OCI-LY7 (cell line): ENCODE results near the gene SETDB2. TPM values are rescaled to one million over a fixed set of nuclear protein-coding genes. Genes with fewer than 3 reads are reported as not detected.

Source experiments
- BruUV-seq: library from RNA; stranded (reverse); fragments of 400-500 nt; replicated peaks from 2 replicates; lab custom pipeline; 2021; lab: Mats Ljungman, UMichigan
- CTCF ChIA-PET: fragments of 300-600 bp; sonication (Branson Sonifier 250); formaldehyde crosslinking; loops from one replicate; lab custom pipeline; 2022; ENCODE audit warnings: antibody characterized with exemption; ENCODE audit not compliant: unreplicated experiment; lab: Charles Lee
- POLR2A ChIA-PET: fragments of 300-600 bp; sonication (Branson Sonifier 250); formaldehyde crosslinking; loops from one replicate; lab custom pipeline; 2022; ENCODE audit warnings: antibody characterized with exemption; lab: Charles Lee
- DNase-seq: peaks from one replicate; pipeline ENCODE4 v3.0.0-alpha.2; 2015; ENCODE audit warnings: low spot score
- H2AFZ ChIP-seq: fragments of 200-600 bp; sonication (generic), shearing (Covaris generic); 2 replicates; pipeline ENCODE4 v1.6.1; 2014; ENCODE audit warnings: mild to moderate bottlenecking, antibody characterized with exemption, low read length, moderate library complexity
- H3K27ac ChIP-seq: fragments of 200-600 bp; sonication (generic); 2 replicates; pipeline ENCODE4 v1.5.1; 2014; ENCODE audit warnings: mixed run types, low read depth, mild to moderate bottlenecking, moderate library complexity, low read length, inconsistent platforms; ENCODE audit not compliant: poor library complexity, severe bottlenecking
- H3K36me3 ChIP-seq: fragments of 200-600 bp; sonication (generic); 2 replicates; pipeline ENCODE4 v1.6.1; 2014; ENCODE audit warnings: mild to moderate bottlenecking, antibody characterized with exemption, low read length, moderate library complexity, mixed read lengths; ENCODE audit not compliant: insufficient read depth
- H3K4me1 ChIP-seq: fragments of 200-600 bp; sonication (generic); 2 replicates; pipeline ENCODE4 v1.5.1; 2014; ENCODE audit warnings: mild to moderate bottlenecking, low read length; ENCODE audit not compliant: insufficient read depth, poor library complexity, severe bottlenecking
- H3K4me2 ChIP-seq: fragments of 200-600 bp; sonication (generic); 2 replicates; pipeline ENCODE4 v1.6.1; 2014; ENCODE audit warnings: mild to moderate bottlenecking, low read length
- H3K4me3 ChIP-seq: fragments of 200-600 bp; sonication (generic); 2 replicates; pipeline ENCODE4 v1.5.1; 2014; ENCODE audit warnings: mild to moderate bottlenecking, low read depth, low read length; ENCODE audit not compliant: poor library complexity, severe bottlenecking
- H3K79me2 ChIP-seq: fragments of 200-600 bp; sonication (generic); 2 replicates; pipeline ENCODE4 v1.6.1; 2016; ENCODE audit warnings: low read depth, mild to moderate bottlenecking, low read length, moderate library complexity, mixed read lengths; ENCODE audit not compliant: insufficient read depth
- H3K9me2 ChIP-seq: fragments of 200-600 bp; sonication (generic); 2 replicates; pipeline ENCODE4 v1.6.1; 2016; ENCODE audit warnings: mild to moderate bottlenecking, low read length, mixed read lengths; ENCODE audit not compliant: insufficient read depth
- H3K9me3 ChIP-seq: fragments of 200-600 bp; sonication (generic); 2 replicates; pipeline ENCODE4 v1.6.1; 2014; ENCODE audit warnings: mild to moderate bottlenecking, mixed run types, low read length, mixed read lengths
- H4K20me1 ChIP-seq: fragments of 200-600 bp; sonication (generic); 2 replicates; pipeline ENCODE4 v1.6.1; 2014; ENCODE audit warnings: mild to moderate bottlenecking, antibody characterized with exemption, low read length, moderate library complexity, mixed read lengths; ENCODE audit not compliant: insufficient read depth
- EZH2phosphoT487 ChIP-seq: fragments of 200-600 bp; sonication (generic); IDR thresholded peaks from 2 replicates; pipeline ENCODE4 v1.6.1; 2018; ENCODE audit warnings: low read depth, borderline replicate concordance, mild to moderate bottlenecking, mixed run types, antibody characterized with exemption, low read length, moderate library complexity, mixed read lengths
- intact Hi-C: fragments of 100-400 bp; cut with micrococcal nuclease; formaldehyde crosslinking; loops from one replicate; pipeline ENCODE4 v1.10.0; 2022; ENCODE audit not compliant: unreplicated experiment
- total RNA-seq, 2 experiments: library from RNA; depleted of rRNA in 1 of 2; stranded (reverse); fragments of >200 nt in 1 of 2; shearing (Covaris generic) in 1 of 2; gene quantifications; 2 replicates each; pipeline ENCODE4 v1.2.3, GENCODE V29; 2014 to 2022
- TF ChIP-seq, protein P1 (sequence below): fragments of 200-600 bp; sonication (generic); conservative IDR thresholded peaks from 2 replicates; pipeline ENCODE4 v1.5.1; 2014; ENCODE audit warnings: mild to moderate bottlenecking, antibody characterized with exemption, low read length, moderate library complexity, mixed read lengths

Gene SETDB2
- total RNA-seq, 2 experiments from 2014 or later, result 22.0 to 41.3 TPM

DNA sequence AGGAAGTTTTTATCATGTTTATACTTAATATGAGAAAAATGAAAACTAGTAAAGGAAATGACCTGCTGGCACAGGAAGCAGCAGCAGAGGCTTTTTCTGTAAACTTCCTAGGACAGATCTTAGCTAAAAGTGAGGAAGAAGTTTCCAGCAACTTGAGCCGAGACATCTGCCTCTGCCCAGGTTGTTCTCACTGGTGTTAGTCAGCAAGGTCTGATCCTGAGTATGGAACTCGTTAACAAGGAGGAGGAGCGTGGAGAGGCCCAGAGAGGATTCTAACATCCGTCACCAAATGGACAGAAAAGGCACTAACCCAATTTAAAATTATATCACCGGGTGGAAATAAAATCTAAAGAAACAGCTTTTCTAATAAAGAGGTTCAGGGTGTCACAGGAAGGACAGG lies 95.2 kb downstream of the SETDB2 start:
- H3K27ac ChIP-seq, result peak overlapping the region; percentile 81
- peaks cover 42% of the 10 kb centered on the region for H3K4me1 ChIP-seq
- H3K9me3 ChIP-seq, result no peaks in the 10 kb centered on the region
- ChIA-PET POLR2A (interaction anchor here (0.6 to 2.7 kb wide), 16 partner anchors 9 to 170 kb away, joined by 3 to 16 read pairs (median 4); partner anchors contain the start of genes ARL11 and PHF11), CTCF (interaction anchor here (1.0 kb wide), 1 partner anchor 41 kb away, joined by 3 read pairs; no protein-coding TSS in a partner anchor)
- H3K9me2 ChIP-seq, result no peaks in the 10 kb centered on the region
- H2AFZ ChIP-seq, result peak overlapping the region; percentile 84
- intact Hi-C loops, result loop anchor here (2.0 kb wide), 1 partner anchor 91 kb away; no protein-coding TSS in a partner anchor
- H4K20me1 ChIP-seq, result no peaks in the 10 kb centered on the region
- DNase-seq, result peak; percentile 42
- TF ChIP-seq EZH2phosphoT487, result no peak
- TF ChIP-seq, protein P1, sequence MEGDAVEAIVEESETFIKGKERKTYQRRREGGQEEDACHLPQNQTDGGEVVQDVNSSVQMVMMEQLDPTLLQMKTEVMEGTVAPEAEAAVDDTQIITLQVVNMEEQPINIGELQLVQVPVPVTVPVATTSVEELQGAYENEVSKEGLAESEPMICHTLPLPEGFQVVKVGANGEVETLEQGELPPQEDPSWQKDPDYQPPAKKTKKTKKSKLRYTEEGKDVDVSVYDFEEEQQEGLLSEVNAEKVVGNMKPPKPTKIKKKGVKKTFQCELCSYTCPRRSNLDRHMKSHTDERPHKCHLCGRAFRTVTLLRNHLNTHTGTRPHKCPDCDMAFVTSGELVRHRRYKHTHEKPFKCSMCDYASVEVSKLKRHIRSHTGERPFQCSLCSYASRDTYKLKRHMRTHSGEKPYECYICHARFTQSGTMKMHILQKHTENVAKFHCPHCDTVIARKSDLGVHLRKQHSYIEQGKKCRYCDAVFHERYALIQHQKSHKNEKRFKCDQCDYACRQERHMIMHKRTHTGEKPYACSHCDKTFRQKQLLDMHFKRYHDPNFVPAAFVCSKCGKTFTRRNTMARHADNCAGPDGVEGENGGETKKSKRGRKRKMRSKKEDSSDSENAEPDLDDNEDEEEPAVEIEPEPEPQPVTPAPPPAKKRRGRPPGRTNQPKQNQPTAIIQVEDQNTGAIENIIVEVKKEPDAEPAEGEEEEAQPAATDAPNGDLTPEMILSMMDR, result no peak
- BruUV-seq, result no TSS peak
- H3K79me2 ChIP-seq, result no peaks in the 10 kb centered on the region
- H3K4me2 ChIP-seq, result peak overlapping the region; percentile 68
- peaks cover 68% of the 10 kb centered on the region for H3K36me3 ChIP-seq
- peak overlapping the region; percentile 61 for H3K4me3 ChIP-seq

DNA sequence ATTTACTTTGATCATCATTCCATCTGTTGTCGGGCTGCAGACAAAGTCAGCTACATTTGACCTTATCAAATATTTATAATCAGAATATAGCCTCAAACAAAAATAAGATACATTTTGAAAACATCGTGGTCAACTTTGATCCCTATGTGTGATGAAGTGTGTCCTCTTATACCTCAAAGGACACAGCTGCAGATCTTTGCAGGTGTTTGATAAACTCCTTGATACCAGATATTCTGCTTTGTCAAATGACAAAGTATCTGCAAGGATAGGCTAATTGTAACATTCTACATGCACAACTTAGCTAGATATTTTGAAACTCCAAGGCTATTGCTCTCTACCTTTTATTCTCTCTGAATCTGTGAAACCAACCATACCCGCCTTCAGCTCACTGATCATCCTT lies 95.7 kb downstream of the SETDB2 start:
- DNase-seq, result peak; percentile 58
- H3K27ac ChIP-seq, result peak overlapping the region; percentile 81
- peaks cover 73% of the 10 kb centered on the region for H3K36me3 ChIP-seq
- no peaks in the 10 kb centered on the region for H3K9me2 ChIP-seq
- H4K20me1 ChIP-seq, result no peaks in the 10 kb centered on the region
- peaks cover 42% of the 10 kb centered on the region for H3K4me1 ChIP-seq
- intact Hi-C loops, result loop anchor here (1.0 to 2.0 kb wide), 2 partner anchors 68 to 91 kb away; no protein-coding TSS in a partner anchor
- TF ChIP-seq, protein P1, result no peak
- no peak for TF ChIP-seq EZH2phosphoT487
- H2AFZ ChIP-seq, result peak overlapping the region; percentile 84
- peak overlapping the region; percentile 68 for H3K4me2 ChIP-seq
- H3K9me3 ChIP-seq, result no peaks in the 10 kb centered on the region
- peak overlapping the region; percentile 61 for H3K4me3 ChIP-seq
- H3K79me2 ChIP-seq, result no peaks in the 10 kb centered on the region
- CTCF ChIA-PET, result interaction anchor here (1.0 kb wide), 1 partner anchor 42 kb away, joined by 3 read pairs; no protein-coding TSS in a partner anchor
- POLR2A ChIA-PET, result interaction anchor here (0.6 to 2.7 kb wide), 18 partner anchors 8 to 170 kb away, joined by 3 to 16 read pairs (median 4); partner anchors contain the start of genes ARL11 and PHF11
- BruUV-seq, result no TSS peak

DNA sequence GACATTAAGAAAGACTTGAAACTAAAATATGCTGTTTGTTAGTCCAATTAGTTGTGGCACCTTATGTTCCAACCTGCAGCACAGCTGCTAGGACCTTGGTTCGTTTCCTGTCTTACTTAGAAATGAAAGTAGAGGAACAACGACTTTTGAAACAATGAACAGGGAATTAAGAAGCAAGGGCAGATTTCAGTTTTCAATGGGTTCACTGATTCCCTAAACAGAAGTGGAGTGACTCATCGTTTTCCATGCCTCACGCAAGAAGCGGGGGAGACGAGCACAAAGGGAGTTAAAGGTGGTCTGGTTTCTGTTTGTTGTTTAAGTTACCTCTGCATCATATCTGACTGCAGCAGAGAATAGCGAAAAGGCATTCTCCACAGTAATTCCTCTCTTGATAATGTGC lies 96.5 kb downstream of the SETDB2 start:
- Histone ChIP-seq H2AFZ (peak overlapping the region; percentile 84), H3K4me2 (peak overlapping the region; percentile 68), H3K4me3 (peak overlapping the region; percentile 61), H3K27ac (peak overlapping the region; percentile 81), H3K9me2 (no peaks in the 10 kb centered on the region), H3K36me3 (peaks cover 75% of the 10 kb centered on the region), H3K9me3 (no peaks in the 10 kb centered on the region), H3K79me2 (no peaks in the 10 kb centered on the region), H3K4me1 (peaks cover 42% of the 10 kb centered on the region), H4K20me1 (no peaks in the 10 kb centered on the region)
- CTCF ChIA-PET, result interaction anchor here (0.5 kb wide), 1 partner anchor 173 kb away, joined by 3 read pairs; no protein-coding TSS in a partner anchor
- TF ChIP-seq, protein P1, result no peak
- no peak for TF ChIP-seq EZH2phosphoT487
- intact Hi-C loops, result loop anchor here (1.0 kb wide), 1 partner anchor 67 kb away; no protein-coding TSS in a partner anchor
- no TSS peak for BruUV-seq
- peak; percentile 69 for DNase-seq
- POLR2A ChIA-PET, result interaction anchor here (0.6 to 2.7 kb wide), 9 partner anchors 11 to 95 kb away, joined by 3 to 16 read pairs (median 7); partner anchors contain the start of gene RCBTB1
